GM12864 (cell line): ENCODE data around the gene ZC3H13.

ENCODE experiments used
- DNase-seq: peaks from one replicate; pipeline ENCODE4 v3.0.0-alpha.2; 2011; ENCODE audit warnings: low read depth
- H3K4me3 ChIP-seq: 2 replicates; pipeline ENCODE4 v1.5.1; 2011; ENCODE audit warnings: mild to moderate bottlenecking, low read depth, low read length, control low read depth
- CTCF ChIP-seq: IDR thresholded peaks from 2 replicates; pipeline ENCODE4 v1.5.1; 2011; ENCODE audit warnings: low read depth, mild to moderate bottlenecking, moderate library complexity, low read length, control low read depth, inconsistent platforms; ENCODE audit errors: missing control alignments

The ZC3H13 gene

GRCh38 chr13:46010148-46010547 lies 42.4 kb downstream of the ZC3H13 start:
- no peak for TF ChIP-seq CTCF
- DNase-seq = no peak
- no peak overlapping the region for H3K4me3 ChIP-seq

- no peak for DNase-seq
- no peak for TF ChIP-seq CTCF
- H3K4me3 ChIP-seq = no peak overlapping the region
These were observed 43.9 kb downstream of the ZC3H13 start for GRCh38 chr13:46008631-46009030.

GRCh38 chr13:46006688-46007452 lies 45.7 kb downstream of the ZC3H13 start:
- TF ChIP-seq CTCF = no peak
- no peak for DNase-seq

GRCh38 chr13:46004491-46004890 lies 48.1 kb downstream of the ZC3H13 start:
- DNase-seq = no peak
- H3K4me3 ChIP-seq = no peak overlapping the region
- TF ChIP-seq CTCF = no peak

More at GRCh38 chr13:46006688-46007452, 45.7 kb downstream of the ZC3H13 start:
- H3K4me3 ChIP-seq = no peak overlapping the region

- DNase-seq = no peak
- no peak overlapping the region for H3K4me3 ChIP-seq
- TF ChIP-seq CTCF = no peak
These were observed 55.9 kb downstream of the ZC3H13 start for GRCh38 chr13:45996631-45997030.

- no peak overlapping the region for H3K4me3 ChIP-seq
- no peak for TF ChIP-seq CTCF
- no peak for DNase-seq
These were observed 57.3 kb downstream of the ZC3H13 start for GRCh38 chr13:45995245-45995644.

- H3K4me3 ChIP-seq = no peak overlapping the region
- no peak for DNase-seq
- no peak for TF ChIP-seq CTCF
These were observed 57.8 kb downstream of the ZC3H13 start for GRCh38 chr13:45994752-45995151.
